GM12878 (cell line): ENCODE data around the gene ASAH2. TPM values are rescaled to one million over a fixed set of nuclear protein-coding genes. Genes with fewer than 3 reads are reported as not detected.
A peak's percentile ranks its signal among the peaks of the same experiment; 100 is the strongest.

Experiments used
- ATAC-seq: fragments of 200-7000 bp; cut with Tn5 transposase; 3 replicates; pipeline ENCODE4 v1.9.1; 2020; ENCODE audit warnings: mild to moderate bottlenecking, moderate library complexity
- BruUV-seq: library from RNA; stranded (reverse); fragments of 400-500 nt; replicated peaks from 2 replicates; lab custom pipeline; 2021; lab: Mats Ljungman, UMichigan
- CTCF ChIA-PET: fragments of 300-600 bp; sonication (Branson Sonifier 250); formaldehyde crosslinking; extraction: SDS; loops from one replicate; lab custom pipeline; 2021; ENCODE audit warnings: inconsistent platforms; lab: Yijun Ruan, JAX
- POLR2A ChIA-PET: fragments of 350-600 bp; formaldehyde crosslinking; extraction: SDS; loops from one replicate; lab custom pipeline; 2021; ENCODE audit warnings: inconsistent platforms; lab: Charles Lee
- RAD21 ChIA-PET: fragments of 300-600 bp; sonication (Branson Sonifier 250); formaldehyde crosslinking; loops from one replicate; lab custom pipeline; 2023; ENCODE audit warnings: antibody characterized with exemption; ENCODE audit not compliant: unreplicated experiment; lab: Charles Lee
- SMC1A ChIA-PET: fragments of 300-600 bp; sonication (Branson Sonifier 250); formaldehyde crosslinking; loops from one replicate; lab custom pipeline; 2023; ENCODE audit not compliant: unreplicated experiment, uncharacterized antibody; lab: Charles Lee
- DNase-seq: peaks from one replicate; pipeline ENCODE4 v3.0.0-alpha.2; 2011; ENCODE audit warnings: low read depth, low spot score
- FAIRE-seq: peaks from 3 replicates; lab custom pipeline; 2011; peaks lifted over from hg19 to GRCh38; lab: Jason Lieb, UNC
- H2AFZ ChIP-seq: 2 replicates; pipeline ENCODE4 v1.6.0; 2011; ENCODE audit warnings: low read depth, low read length, control low read depth; ENCODE audit not compliant: control insufficient read depth
- H3K27ac ChIP-seq: 2 replicates; pipeline ENCODE4 v1.5.1; 2011; ENCODE audit warnings: control low read depth; ENCODE audit not compliant: control insufficient read depth, insufficient read depth
- H3K27me3 ChIP-seq, 2 experiments: replicated peaks in 1 of 2; 2 replicates each; pipeline versions ENCODE4 v1.6.0 to v1.6.1; 2011; ENCODE audit warnings: low read length in 1 of 2; ENCODE audit not compliant: control insufficient read depth in 2 of 2, insufficient read depth in 2 of 2
- H3K36me3 ChIP-seq, 2 experiments: 2 replicates each; pipeline ENCODE4 v1.5.1; 2011; ENCODE audit warnings: low read length in 1 of 2; ENCODE audit not compliant: control insufficient read depth in 2 of 2, insufficient read depth in 2 of 2
- H3K4me1 ChIP-seq: 2 replicates; pipeline ENCODE4 v1.6.1; 2011; ENCODE audit warnings: mild to moderate bottlenecking, low read length, moderate library complexity, mixed read lengths; ENCODE audit not compliant: control insufficient read depth, insufficient read depth
- H3K4me2 ChIP-seq: 2 replicates; pipeline ENCODE4 v1.6.0; 2011; ENCODE audit warnings: control low read depth; ENCODE audit not compliant: control insufficient read depth, insufficient read depth
- H3K4me3 ChIP-seq: fragments of 200-600 bp; sonication (generic); 2 replicates; pipeline ENCODE4 v1.5.1; 2016
- H3K79me2 ChIP-seq: 2 replicates; pipeline ENCODE4 v1.6.0; 2011; ENCODE audit warnings: low read length; ENCODE audit not compliant: control insufficient read depth, insufficient read depth
- H3K9ac ChIP-seq: 2 replicates; pipeline ENCODE4 v1.8.0; 2011; ENCODE audit warnings: low read length, control low read depth, mixed read lengths; ENCODE audit not compliant: control insufficient read depth, insufficient read depth
- H3K9me3 ChIP-seq: replicated peaks from 3 replicates; pipeline ENCODE4 v1.5.1; 2011; ENCODE audit warnings: mild to moderate bottlenecking, low read length; ENCODE audit not compliant: control insufficient read depth, insufficient read depth
- H4K20me1 ChIP-seq: 2 replicates; pipeline ENCODE4 v1.6.0; 2011; ENCODE audit not compliant: control insufficient read depth, insufficient read depth
- BMI1 ChIP-seq: fragments of 450-650 bp; IDR thresholded peaks from 2 replicates; pipeline ENCODE4 v1.6.1; 2016; ENCODE audit warnings: mild to moderate bottlenecking, moderate library complexity, borderline replicate concordance
- CBFB ChIP-seq: IDR thresholded peaks from 2 replicates; pipeline ENCODE4 v1.6.1; 2016; ENCODE audit warnings: antibody characterized with exemption, low read depth
- GABPA ChIP-seq: IDR thresholded peaks from 2 replicates; pipeline ENCODE4 v1.6.1; 2014; ENCODE audit warnings: antibody characterized with exemption, low read depth, mild to moderate bottlenecking, inconsistent platforms
- IKZF1 ChIP-seq: fragments of 450-650 bp; conservative IDR thresholded peaks from 2 replicates; pipeline ENCODE4 v1.6.1; 2017; ENCODE audit warnings: antibody characterized with exemption, mild to moderate bottlenecking
- IRF4 ChIP-seq: IDR thresholded peaks from 2 replicates; pipeline ENCODE4 v1.6.1; 2011; ENCODE audit warnings: low read depth, low read length
- MXI1 ChIP-seq: fragments of 150-350 bp; IDR thresholded peaks from 2 replicates; pipeline ENCODE4 v1.6.1; 2011; ENCODE audit warnings: low read depth, mild to moderate bottlenecking, inconsistent platforms, low read length, improper control_type of control experiment
- POLR2A ChIP-seq: IDR thresholded peaks from 2 replicates; pipeline ENCODE4 v1.6.1; 2011; ENCODE audit warnings: low read depth, mild to moderate bottlenecking, low read length
- RAD21 ChIP-seq: IDR thresholded peaks from 2 replicates; pipeline ENCODE4 v1.6.1; 2011; ENCODE audit warnings: mild to moderate bottlenecking, low read depth, low read length, moderate library complexity; ENCODE audit not compliant: insufficient read depth
- RCOR1 ChIP-seq: conservative IDR thresholded peaks from 2 replicates; pipeline ENCODE4 v1.6.1; 2012; ENCODE audit warnings: low read depth, low read length, improper control_type of control experiment
- RUNX3 ChIP-seq: IDR thresholded peaks from 2 replicates; pipeline ENCODE4 v1.6.1; 2012; ENCODE audit warnings: low read length, inconsistent platforms
- SMAD1 ChIP-seq: fragments of 450-650 bp; IDR thresholded peaks from 2 replicates; pipeline ENCODE4 v1.6.1; 2018; ENCODE audit warnings: mild to moderate bottlenecking, low read depth; ENCODE audit not compliant: partially characterized antibody
- SMAD5 ChIP-seq: IDR thresholded peaks from 2 replicates; pipeline ENCODE4 v1.6.1; 2016; ENCODE audit warnings: antibody characterized with exemption, low read depth
- SMC3 ChIP-seq: IDR thresholded peaks from 2 replicates; pipeline ENCODE4 v1.6.1; 2011; ENCODE audit warnings: low read length, improper control_type of control experiment, borderline replicate concordance
- STAT1 ChIP-seq: fragments of 450-650 bp; conservative IDR thresholded peaks from 2 replicates; pipeline ENCODE4 v1.6.1; 2014; ENCODE audit warnings: antibody characterized with exemption, mild to moderate bottlenecking
- YY1 ChIP-seq: IDR thresholded peaks from 2 replicates; pipeline ENCODE4 v1.6.1; 2011; ENCODE audit warnings: low read depth, mild to moderate bottlenecking, low read length
- ZNF24 ChIP-seq: fragments of 450-650 bp; IDR thresholded peaks from 2 replicates; pipeline ENCODE4 v1.6.1; 2017; ENCODE audit warnings: antibody characterized with exemption, mild to moderate bottlenecking
- ZNF274 ChIP-seq: IDR thresholded peaks from one replicate; pipeline ENCODE4 v1.8.0; 2011; ENCODE audit not compliant: insufficient read length, insufficient read depth
- WGBS: methylation state at CpG from one replicate; pipeline ENCODE4 v1.1.6; 2016; ENCODE audit warnings: low lambda C conversion rate; ENCODE audit not compliant: insufficient replicate concordance, insufficient coverage; ENCODE audit errors: missing lambda C conversion rate; 5-methylcytosine and 5-hydroxymethylcytosine counted together
- in situ Hi-C: fragments of 300-500 bp; cut with MboI; formaldehyde crosslinking; loops from 9 replicates; pipeline ENCODE4 v1.14.3; 2018; ENCODE audit warnings: mixed read lengths
- intact Hi-C: fragments of 100-400 bp; cut with micrococcal nuclease; formaldehyde crosslinking; loops from one replicate; pipeline ENCODE4 v1.14.2; 2022; ENCODE audit not compliant: unreplicated experiment
- polyA plus RNA-seq, 11 experiments: library from polyadenylated mRNA; depleted of rRNA in 4 of 11; unstranded in 6 of 11; stranded (reverse) in 5 of 11; fragments of >200 nt; fragmentation: Nextera tagmentation in 4 of 11; fragmentation: Illumina TruSeq in 1 of 11; extraction: Ambion mirVana in 4 of 11; extraction: Trizol in 1 of 11; gene quantifications; 1 replicate in 1 of 11; 2 replicates in 10 of 11; pipeline versions ENCODE4 v1.2.1 to v1.2.3, GENCODE V29; 2011 to 2016; ENCODE audit warnings: inconsistent platforms in 2 of 11, missing spikeins in 2 of 11, low read depth in 1 of 11
- total RNA-seq, 4 experiments: library from RNA; depleted of rRNA in 3 of 4; stranded (reverse); fragments of >200 nt in 3 of 4; fragmentation: Illumina TruSeq in 1 of 4; extraction: Trizol in 1 of 4; gene quantifications; 2 replicates each; pipeline versions ENCODE4 v1.2.1 to v1.2.3, GENCODE V29; 2013 to 2021
- TF ChIP-seq, protein P1 (sequence below), 3 experiments: IDR thresholded peaks in 2 of 3; conservative IDR thresholded peaks in 1 of 3; 2 replicates each; pipeline ENCODE4 v1.5.1; 2011; ENCODE audit warnings: low read depth in 3 of 3, low read length in 3 of 3, mild to moderate bottlenecking in 3 of 3, control low read depth in 2 of 3, moderate library complexity in 2 of 3, inconsistent platforms in 1 of 3, mixed read lengths in 1 of 3; ENCODE audit not compliant: control insufficient read depth in 2 of 3, insufficient read depth in 1 of 3; ENCODE audit errors: extremely low read depth in 1 of 3

The ASAH2 gene
- total and polyA plus RNA-seq, 10 of the 15 experiments (the other 5 are each of a cell fraction or from before 2014, with no cell fraction given), result 0.23 to 2.3 (median 1.1) TPM

DNA sequence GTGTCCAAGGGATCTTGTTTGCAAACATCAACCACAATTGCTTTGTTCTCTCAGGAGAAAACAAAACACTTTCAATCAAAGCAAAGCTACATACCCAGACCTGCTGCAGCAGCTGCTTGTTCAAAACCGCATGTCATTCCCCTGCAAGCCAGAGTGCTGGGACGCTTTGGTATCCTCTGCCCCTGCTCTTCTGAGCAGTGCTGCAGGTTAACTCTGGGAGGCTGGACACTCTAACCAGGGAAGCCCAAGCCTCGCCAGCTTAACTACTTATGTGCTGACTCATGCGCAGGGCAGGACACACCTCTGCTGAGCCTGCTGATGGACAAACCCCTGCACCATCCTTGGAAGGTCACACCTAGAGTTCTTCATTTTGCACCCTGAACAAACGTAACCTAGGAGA, 28.2 kb upstream of the ASAH2 start:
- H3K4me1 ChIP-seq, result no peaks in the 10 kb centered on the region
- no peaks in the 10 kb centered on the region for H3K79me2 ChIP-seq
- H3K27ac ChIP-seq, result no peak overlapping the region
- intact Hi-C loops, result no loop called here
- H3K4me2 ChIP-seq, result no peak overlapping the region
- ChIA-PET CTCF (interaction anchor here (1.1 to 1.2 kb wide), 3 partner anchors 56 to 140 kb away, joined by 3 read pairs; no protein-coding TSS in a partner anchor), SMC1A (no interaction called here), POLR2A (no interaction called here)
- no peak for ATAC-seq
- H3K4me3 ChIP-seq, result no peak overlapping the region
- FAIRE-seq, result no peak
- TF ChIP-seq SMAD1 (no peak), ZNF24 (no peak)
- TF ChIP-seq, all 136 proteins: peak for 0
- BruUV-seq, result no TSS peak
- H4K20me1 ChIP-seq, result no peaks in the 10 kb centered on the region
- RAD21 ChIA-PET, result no interaction called here
- peaks cover 0 to 5% of the 10 kb centered on the region in 2 experiments; a peak in 2 of 4 replicates for H3K27me3 ChIP-seq
- in situ Hi-C loops, result no loop called here
- H3K36me3 ChIP-seq, result no peaks in the 10 kb centered on the region
- H2AFZ ChIP-seq, result no peak overlapping the region
- 64% methylated on average over 5 of the region's 5 CpGs for WGBS
- DNase-seq, result no peak
- H3K9ac ChIP-seq, result no peak overlapping the region
- no peaks in the 10 kb centered on the region for H3K9me3 ChIP-seq

DNA sequence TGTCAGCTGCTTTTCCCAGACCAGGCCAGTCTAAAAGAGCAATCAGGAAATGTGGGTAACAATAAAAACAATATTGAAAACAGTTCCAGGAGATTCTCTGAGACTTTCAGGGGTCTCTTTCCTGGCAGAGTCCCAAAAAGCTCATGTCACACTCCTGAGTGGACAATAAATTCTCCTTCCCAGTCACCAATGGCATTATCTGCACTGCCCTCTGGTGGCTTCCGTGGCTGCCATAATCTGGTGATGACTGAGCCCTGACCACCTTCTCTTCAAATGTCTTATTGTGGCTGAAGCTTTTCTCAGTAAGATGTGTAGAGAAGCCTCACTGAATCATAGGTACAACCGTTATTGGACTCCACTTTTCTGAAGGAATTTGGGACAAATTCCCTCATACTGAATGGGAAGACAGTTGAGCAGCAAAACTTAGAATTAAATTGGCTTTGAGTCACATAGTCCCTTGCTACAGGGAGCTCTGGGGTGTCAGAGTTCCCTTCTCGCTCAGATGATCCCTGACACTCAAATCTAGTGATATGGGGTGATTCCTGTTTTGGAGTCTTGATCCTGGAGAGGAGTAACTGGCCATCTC, 24.4 kb upstream of the ASAH2 start:
- FAIRE-seq, result peak; percentile 81
- intact Hi-C loops, result loop anchor here (2.0 kb wide), 1 partner anchor 681 kb away; no protein-coding TSS in a partner anchor
- POLR2A ChIA-PET, result no interaction called here
- no peak for TF ChIP-seq SMAD5
- no peak for TF ChIP-seq BMI1
- no peak for TF ChIP-seq ZNF274
- peak; percentile 77 for TF ChIP-seq SMC3
- TF ChIP-seq RUNX3, result peak; percentile 31; the same call in 1 of the 2 replicates
- no peak for TF ChIP-seq CBFB
- peak; percentile 71 for TF ChIP-seq YY1
- TF ChIP-seq, protein P1, sequence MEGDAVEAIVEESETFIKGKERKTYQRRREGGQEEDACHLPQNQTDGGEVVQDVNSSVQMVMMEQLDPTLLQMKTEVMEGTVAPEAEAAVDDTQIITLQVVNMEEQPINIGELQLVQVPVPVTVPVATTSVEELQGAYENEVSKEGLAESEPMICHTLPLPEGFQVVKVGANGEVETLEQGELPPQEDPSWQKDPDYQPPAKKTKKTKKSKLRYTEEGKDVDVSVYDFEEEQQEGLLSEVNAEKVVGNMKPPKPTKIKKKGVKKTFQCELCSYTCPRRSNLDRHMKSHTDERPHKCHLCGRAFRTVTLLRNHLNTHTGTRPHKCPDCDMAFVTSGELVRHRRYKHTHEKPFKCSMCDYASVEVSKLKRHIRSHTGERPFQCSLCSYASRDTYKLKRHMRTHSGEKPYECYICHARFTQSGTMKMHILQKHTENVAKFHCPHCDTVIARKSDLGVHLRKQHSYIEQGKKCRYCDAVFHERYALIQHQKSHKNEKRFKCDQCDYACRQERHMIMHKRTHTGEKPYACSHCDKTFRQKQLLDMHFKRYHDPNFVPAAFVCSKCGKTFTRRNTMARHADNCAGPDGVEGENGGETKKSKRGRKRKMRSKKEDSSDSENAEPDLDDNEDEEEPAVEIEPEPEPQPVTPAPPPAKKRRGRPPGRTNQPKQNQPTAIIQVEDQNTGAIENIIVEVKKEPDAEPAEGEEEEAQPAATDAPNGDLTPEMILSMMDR (IDR thresholded peaks at IDR 0.05 in 2 of 3, conservative IDR thresholded peaks at IDR 0.05 in 1 of 3; ENCODE audit: control insufficient read depth in 2 of 3, extremely low read depth in 1 of 3, insufficient read depth in 1 of 3, low read depth in 3 of 3, low read length in 3 of 3), result peak; percentile 69 to 83 (median 75)
- 0 out of 2 replicates have a peak, but pooled peaks have one; percentile 11 for TF ChIP-seq IKZF1
- no peak for TF ChIP-seq GABPA
- no peak for TF ChIP-seq POLR2A
- no peak for TF ChIP-seq MXI1
- TF ChIP-seq IRF4, result 0 out of 2 replicates have a peak, but pooled peaks have one; percentile 33
- no peak for TF ChIP-seq STAT1
- TF ChIP-seq RCOR1, result no peak
- TF ChIP-seq RAD21, result peak; percentile 78

More for the DNA sequence above, 24.4 kb upstream of the ASAH2 start:
- H3K9me3 ChIP-seq, result no peaks in the 10 kb centered on the region
- H3K36me3 ChIP-seq, result no peaks in the 10 kb centered on the region
- H3K27ac ChIP-seq, result no peak overlapping the region
- CTCF ChIA-PET, result interaction anchor here (0.6 to 4.8 kb wide), 41 partner anchors 9 to 682 kb away, joined by 3 to 59 read pairs (median 5); no protein-coding TSS in a partner anchor
- peaks cover 0 to 5% of the 10 kb centered on the region in 2 experiments; a peak in 2 of 4 replicates for H3K27me3 ChIP-seq
- peak; percentile 25 for DNase-seq
- no TSS peak for BruUV-seq
- no peaks in the 10 kb centered on the region for H3K79me2 ChIP-seq
- no peaks in the 10 kb centered on the region for H4K20me1 ChIP-seq
- RAD21 ChIA-PET, result interaction anchor here (0.8 to 3.3 kb wide), 20 partner anchors 11 to 683 kb away, joined by 3 to 18 read pairs (median 5); no protein-coding TSS in a partner anchor
- H3K4me1 ChIP-seq, result no peaks in the 10 kb centered on the region
- WGBS, result 22% methylated on average over 3 of the region's 3 CpGs
- H2AFZ ChIP-seq, result no peak overlapping the region
- no peak overlapping the region for H3K9ac ChIP-seq
- ATAC-seq, result peak; percentile 95
- H3K4me3 ChIP-seq, result no peak overlapping the region
- SMC1A ChIA-PET, result interaction anchor here (0.7 to 3.9 kb wide), 33 partner anchors 10 to 682 kb away, joined by 3 to 26 read pairs (median 4); partner anchors contain the start of gene SGMS1
- H3K4me2 ChIP-seq, result no peak overlapping the region
- in situ Hi-C loops, result no loop called here
